ENCODE measurements around the gene TRAPPC3. TPM values are rescaled to one million over a fixed set of nuclear protein-coding genes. Genes with fewer than 3 reads are reported as not detected.
"Not testable (repeated sequence)": the region's sequence is repeated elsewhere in the genome, so short reads cannot be mapped to it uniquely, and the experiment has no call there.

Gene TRAPPC3
- total RNA-seq (10 to 100 TPM; 44.6 to 53.7 TPM), polyA plus RNA-seq (100 to 1,000 TPM in 2 of 3 donors, 10 to 100 TPM in 1; 99.9 to 115 (median 110) TPM), total RNA-seq (27.6 to 60.1 (median 54.5) reads per million in 6 experiments)

- peak; percentile 97 to 99 (median 99) for DNase-seq
- Mint-ChIP-seq H3K4me3 (peak within 1 kb of the TSS; percentile 93 to 100 (median 98)), H3K27ac (peak within 1 kb of the TSS; percentile 94 to 100 (median 99)), H3K27me3 (no peaks in the 10 kb centered on the region), H3K9me3 (no peaks in the 10 kb centered on the region), H3K36me3 (peaks cover 0 to 3% (median 0%) of the 10 kb centered on the region in 3 donors), H3K4me1 (peaks cover 29 to 81% (median 74%) of the 10 kb centered on the region in 4 donors)
- POLR2A ChIA-PET, result interaction anchor here (0.6 to 10.1 kb wide), 25 partner anchors 8 to 237 kb away, joined by 3 to 227 read pairs (median 4); partner anchors contain the start of genes ADPRS, AGO3, SH3D21 and THRAP3
- ATAC-seq, result peak; percentile 91 to 95
These were observed at the start of gene TRAPPC3 for GRCh38 chr1:36149237-36149972. TRAPPC3 (minus strand) TSS chr1:36149486; CDS start chr1:36149378, 108 bp downstream.

GRCh38 chr1:36198641-36199040 lies 49.4 kb upstream of the TRAPPC3 start:
- no peaks in the 10 kb centered on the region for H3K36me3 Mint-ChIP-seq
- no peak for DNase-seq
- ATAC-seq, result no peak
- H3K27ac Mint-ChIP-seq, result no peak overlapping the region
- H3K27me3 Mint-ChIP-seq, result peaks cover 0 to 2% (median 0%) of the 10 kb centered on the region in 5 donors
- no peaks in the 10 kb centered on the region for H3K9me3 Mint-ChIP-seq
- POLR2A ChIA-PET, result no interaction called here
- H3K4me3 Mint-ChIP-seq, result no peak overlapping the region
- H3K4me1 Mint-ChIP-seq, result no peaks in the 10 kb centered on the region

- H3K27me3 Mint-ChIP-seq, ATAC-seq, POLR2A ChIA-PET, H3K27ac Mint-ChIP-seq, DNase-seq, H3K9me3 Mint-ChIP-seq, H3K36me3 Mint-ChIP-seq, H3K4me1 Mint-ChIP-seq, H3K4me3 Mint-ChIP-seq: not testable (repeated sequence)
These were observed 47.5 kb upstream of the TRAPPC3 start for GRCh38 chr1:36196805-36197204.

- H3K36me3 Mint-ChIP-seq, result no peaks in the 10 kb centered on the region
- DNase-seq (peak; percentile 57 to 92 (median 80)), ATAC-seq (peak; percentile 98 to 99)
- no peaks in the 10 kb centered on the region for H3K27me3 Mint-ChIP-seq
- H3K27ac Mint-ChIP-seq, result peak overlapping the region; percentile 57 to 91 (median 74)
- POLR2A ChIA-PET, result interaction anchor here (0.6 to 9.3 kb wide), 12 partner anchors 19 to 98 kb away, joined by 3 to 227 read pairs (median 7); partner anchors contain the start of genes MAP7D1, THRAP3 and TRAPPC3
- H3K4me1 Mint-ChIP-seq, result peaks cover 3 to 13% (median 8%) of the 10 kb centered on the region in 4 donors
- H3K9me3 Mint-ChIP-seq, result no peaks in the 10 kb centered on the region
- no peak overlapping the region for H3K4me3 Mint-ChIP-seq
These were observed 38.7 kb upstream of the TRAPPC3 start for GRCh38 chr1:36187800-36188593.

- H3K27me3 Mint-ChIP-seq, result no peaks in the 10 kb centered on the region
- H3K4me1 Mint-ChIP-seq, result peaks cover 3 to 17% (median 12%) of the 10 kb centered on the region in 4 donors
- no peak overlapping the region for H3K4me3 Mint-ChIP-seq
- H3K9me3 Mint-ChIP-seq, result no peaks in the 10 kb centered on the region
- POLR2A ChIA-PET, result interaction anchor here (0.6 to 9.3 kb wide), 7 partner anchors 10 to 81 kb away, joined by 3 to 227 read pairs (median 4); partner anchors contain the start of genes MAP7D1, THRAP3 and TRAPPC3
- H3K27ac Mint-ChIP-seq, result peak overlapping the region; percentile 0 to 90 (median 60)
- no peak for ATAC-seq
- no peak for DNase-seq
- peaks cover 0 to 30% (median 12%) of the 10 kb centered on the region in 3 donors for H3K36me3 Mint-ChIP-seq
These were observed 34.1 kb upstream of the TRAPPC3 start for GRCh38 chr1:36183309-36183856.

- DNase-seq (no peak), ATAC-seq (peak; percentile 45 to 55)
- Mint-ChIP-seq H3K27ac (peak overlapping the region in 9 of 10 donors; percentile 23 to 91 (median 77)), H3K4me1 (peaks cover 0 to 13% (median 7%) of the 10 kb centered on the region in 4 donors), H3K9me3 (no peaks in the 10 kb centered on the region), H3K36me3 (peaks cover 0 to 36% (median 12%) of the 10 kb centered on the region in 3 donors), H3K27me3 (no peaks in the 10 kb centered on the region), H3K4me3 (no peak overlapping the region)
- POLR2A ChIA-PET, result interaction anchor here (0.6 to 9.3 kb wide), 10 partner anchors 9 to 164 kb away, joined by 3 to 227 read pairs (median 4); partner anchors contain the start of genes MAP7D1, THRAP3 and TRAPPC3
These were observed 33.4 kb upstream of the TRAPPC3 start for GRCh38 chr1:36182734-36183133.

- H3K4me1 Mint-ChIP-seq, result peaks cover 1 to 14% (median 9%) of the 10 kb centered on the region in 4 donors
- H3K27me3 Mint-ChIP-seq, result no peaks in the 10 kb centered on the region
- peaks cover 0 to 63% (median 14%) of the 10 kb centered on the region in 3 donors for H3K36me3 Mint-ChIP-seq
- DNase-seq (no peak), ATAC-seq (no peak)
- no peaks in the 10 kb centered on the region for H3K9me3 Mint-ChIP-seq
- H3K27ac Mint-ChIP-seq, result peak overlapping the region in 2 of 10 donors; percentile 20 to 65
- POLR2A ChIA-PET, result interaction anchor here (1.1 to 2.2 kb wide), 4 partner anchors 9 to 29 kb away, joined by 3 to 6 read pairs (median 4); partner anchors contain the start of gene TRAPPC3
- H3K4me3 Mint-ChIP-seq, result no peak overlapping the region
These were observed 29.9 kb upstream of the TRAPPC3 start for GRCh38 chr1:36179220-36179600.

GRCh38 chr1:36178471-36179219 lies 29.4 kb upstream of the TRAPPC3 start:
- Mint-ChIP-seq H3K27me3 (no peaks in the 10 kb centered on the region), H3K9me3 (no peaks in the 10 kb centered on the region), H3K4me3 (peak overlapping the region in 1 of 10 donors; percentile 30), H3K36me3 (peaks cover 0 to 68% (median 18%) of the 10 kb centered on the region in 3 donors), H3K27ac (peak overlapping the region in 3 of 10 donors; percentile 25 to 65 (median 38)), H3K4me1 (peaks cover 4 to 20% (median 10%) of the 10 kb centered on the region in 4 donors)
- no peak for ATAC-seq
- DNase-seq, result no peak
- POLR2A ChIA-PET, result interaction anchor here (1.1 to 2.2 kb wide), 3 partner anchors 9 to 29 kb away, joined by 3 to 6 read pairs (median 3); partner anchors contain the start of gene TRAPPC3

- Mint-ChIP-seq H3K36me3 (peaks cover 0 to 76% (median 20%) of the 10 kb centered on the region in 3 donors), H3K4me1 (peaks cover 4 to 21% (median 6%) of the 10 kb centered on the region in 4 donors), H3K27ac (peak overlapping the region in 3 of 10 donors; percentile 41 to 80 (median 68)), H3K9me3 (no peaks in the 10 kb centered on the region), H3K4me3 (no peak overlapping the region), H3K27me3 (no peaks in the 10 kb centered on the region)
- no peak for ATAC-seq
- POLR2A ChIA-PET, result interaction anchor here (0.8 to 2.3 kb wide), 3 partner anchors 16 to 22 kb away, joined by 3 to 9 read pairs (median 4); partner anchors contain the start of gene MAP7D1
- no peak for DNase-seq
These were observed 28.5 kb upstream of the TRAPPC3 start for GRCh38 chr1:36177589-36178431.

- no peaks in the 10 kb centered on the region for H3K9me3 Mint-ChIP-seq
- POLR2A ChIA-PET, result interaction anchor here (2.3 kb wide), 1 partner anchor 14 kb away, joined by 9 read pairs; no protein-coding TSS in a partner anchor
- peaks cover 0 to 86% (median 25%) of the 10 kb centered on the region in 3 donors for H3K36me3 Mint-ChIP-seq
- DNase-seq, result no peak
- H3K27me3 Mint-ChIP-seq, result no peaks in the 10 kb centered on the region
- H3K27ac Mint-ChIP-seq, result peak overlapping the region in 2 of 10 donors; percentile 19 to 74
- H3K4me3 Mint-ChIP-seq, result no peak overlapping the region
- peaks cover 4 to 20% (median 5%) of the 10 kb centered on the region in 4 donors for H3K4me1 Mint-ChIP-seq
- ATAC-seq, result no peak
These were observed 27.0 kb upstream of the TRAPPC3 start for GRCh38 chr1:36176106-36176949.

Data from naive thymus-derived CD8-positive, alpha-beta T cell (primary cell).